Body of pancreas (tissue), 4 donors: ENCODE measurements around the gene LMX1B. TPM values are rescaled to one million over a fixed set of nuclear protein-coding genes. Genes with fewer than 3 reads are reported as not detected.

Experiments
- ATAC-seq: fragments of 150-250 bp; one replicate; pipeline ENCODE4 v1.9.1; 2016
- DNase-seq, 4 donors: peaks; one replicate each; pipeline ENCODE4 v3.0.0-alpha.2; 2019
- H3K27ac ChIP-seq, 4 donors: fragments of 200-600 bp; sonication (generic); 1 replicate in 3 of 4; 2 replicates in 1 of 4; pipeline versions ENCODE4 v1.5.1 to v1.6.1; 2016 to 2019; ENCODE audit warnings: mild to moderate bottlenecking in 1 of 4, mixed read lengths in 1 of 4, moderate library complexity in 1 of 4
- H3K27me3 ChIP-seq, 2 donors: fragments of 200-600 bp; sonication (generic); one replicate each; pipeline ENCODE4 v1.6.0; 2016; ENCODE audit warnings: mild to moderate bottlenecking in 1 of 2
- H3K36me3 ChIP-seq, 2 donors: fragments of 200-600 bp; sonication (generic); replicated peaks in 1 of 2; 2 replicates each; pipeline ENCODE4 v1.5.1; 2016; ENCODE audit warnings: low read depth in 2 of 2; ENCODE audit not compliant: insufficient read depth in 1 of 2
- H3K4me1 ChIP-seq: fragments of 200-600 bp; sonication (generic); one replicate; pipeline ENCODE4 v1.6.0; 2016
- H3K4me3 ChIP-seq, 2 donors: fragments of 200-600 bp; sonication (generic); 1 replicate in 1 of 2; 2 replicates in 1 of 2; pipeline ENCODE4 v1.5.1; 2016 to 2019
- H3K9me3 ChIP-seq, 3 donors: fragments of 200-600 bp; sonication (generic); 1 replicate in 2 of 3; 2 replicates in 1 of 3; pipeline ENCODE4 v1.5.1; 2016
- POLR2A ChIP-seq, 3 donors: fragments of 450-650 bp; IDR thresholded peaks; one replicate each; pipeline ENCODE4 v1.6.1; 2016; ENCODE audit warnings: antibody characterized with exemption in 3 of 3, mild to moderate bottlenecking in 2 of 3
- WGBS, 2 donors: methylation state at CpG; one replicate each; pipeline ENCODE4 v1.1.5; 2017; 5-methylcytosine and 5-hydroxymethylcytosine counted together
- intact Hi-C: fragments of 100-400 bp; cut with DNase I; formaldehyde crosslinking; loops from one replicate; pipeline ENCODE4 v1.15.1; 2023
- total RNA-seq, 2 donors: library from RNA; depleted of rRNA; stranded (reverse); fragments of >200 nt; gene quantifications; one replicate each; pipeline ENCODE4 v1.1.0, GENCODE V29; 2016
- TF ChIP-seq, protein P1 (sequence below), 7 experiments: fragments of 450-650 bp in 4 of 7; fragments of 200-600 bp in 3 of 7; sonication (generic) in 3 of 7; IDR thresholded peaks; one replicate each; pipeline ENCODE4 v1.5.1; 2016 to 2019; ENCODE audit warnings: antibody characterized with exemption in 7 of 7

The LMX1B gene
- total RNA-seq, 2 donors from 2014 or later: 0.26 TPM; not detected in 1

DNA sequence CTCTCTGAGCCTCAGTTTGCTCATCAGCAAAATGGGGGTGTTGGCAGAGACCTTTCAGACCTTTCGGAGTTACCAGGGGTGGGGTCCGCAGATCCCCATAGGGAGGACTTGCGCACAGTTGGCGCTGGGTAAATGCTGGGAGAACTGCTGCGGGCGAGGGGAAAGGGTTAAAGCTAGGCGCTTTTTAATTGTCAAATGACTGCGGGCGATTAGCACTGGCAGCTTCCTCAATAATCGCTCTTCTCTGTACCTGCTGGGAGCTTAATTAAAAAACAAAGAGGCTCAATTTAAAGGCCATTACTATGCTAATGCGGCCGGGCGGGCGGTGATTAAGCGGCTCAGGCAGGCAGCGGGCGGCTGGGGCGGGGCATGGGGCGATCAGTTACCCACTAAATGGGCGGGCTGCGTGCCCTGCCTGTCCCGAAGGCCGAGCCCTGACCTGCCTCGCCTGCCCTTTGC, 63.0 kb downstream of the LMX1B start:
- H3K9me3 ChIP-seq: no peaks in the 10 kb centered on the region
- intact Hi-C loops: no loop called here
- WGBS, 2 donors: 10 to 19% methylated on average over 18 to 20 of the region's 24 CpGs
- no peaks in the 10 kb centered on the region for H3K36me3 ChIP-seq
- H3K27me3 ChIP-seq: peaks cover 0 to 24% of the 10 kb centered on the region in 2 donors
- no peaks in the 10 kb centered on the region for H3K4me1 ChIP-seq
- H3K27ac ChIP-seq: no peak overlapping the region
- ATAC-seq (no peak), DNase-seq (no peak)
- H3K4me3 ChIP-seq: no peak overlapping the region
- no peak for TF ChIP-seq POLR2A (IDR thresholded peaks at IDR 0.05)
- TF ChIP-seq, protein P1, sequence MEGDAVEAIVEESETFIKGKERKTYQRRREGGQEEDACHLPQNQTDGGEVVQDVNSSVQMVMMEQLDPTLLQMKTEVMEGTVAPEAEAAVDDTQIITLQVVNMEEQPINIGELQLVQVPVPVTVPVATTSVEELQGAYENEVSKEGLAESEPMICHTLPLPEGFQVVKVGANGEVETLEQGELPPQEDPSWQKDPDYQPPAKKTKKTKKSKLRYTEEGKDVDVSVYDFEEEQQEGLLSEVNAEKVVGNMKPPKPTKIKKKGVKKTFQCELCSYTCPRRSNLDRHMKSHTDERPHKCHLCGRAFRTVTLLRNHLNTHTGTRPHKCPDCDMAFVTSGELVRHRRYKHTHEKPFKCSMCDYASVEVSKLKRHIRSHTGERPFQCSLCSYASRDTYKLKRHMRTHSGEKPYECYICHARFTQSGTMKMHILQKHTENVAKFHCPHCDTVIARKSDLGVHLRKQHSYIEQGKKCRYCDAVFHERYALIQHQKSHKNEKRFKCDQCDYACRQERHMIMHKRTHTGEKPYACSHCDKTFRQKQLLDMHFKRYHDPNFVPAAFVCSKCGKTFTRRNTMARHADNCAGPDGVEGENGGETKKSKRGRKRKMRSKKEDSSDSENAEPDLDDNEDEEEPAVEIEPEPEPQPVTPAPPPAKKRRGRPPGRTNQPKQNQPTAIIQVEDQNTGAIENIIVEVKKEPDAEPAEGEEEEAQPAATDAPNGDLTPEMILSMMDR (IDR thresholded peaks at IDR 0.05): no peak

DNA sequence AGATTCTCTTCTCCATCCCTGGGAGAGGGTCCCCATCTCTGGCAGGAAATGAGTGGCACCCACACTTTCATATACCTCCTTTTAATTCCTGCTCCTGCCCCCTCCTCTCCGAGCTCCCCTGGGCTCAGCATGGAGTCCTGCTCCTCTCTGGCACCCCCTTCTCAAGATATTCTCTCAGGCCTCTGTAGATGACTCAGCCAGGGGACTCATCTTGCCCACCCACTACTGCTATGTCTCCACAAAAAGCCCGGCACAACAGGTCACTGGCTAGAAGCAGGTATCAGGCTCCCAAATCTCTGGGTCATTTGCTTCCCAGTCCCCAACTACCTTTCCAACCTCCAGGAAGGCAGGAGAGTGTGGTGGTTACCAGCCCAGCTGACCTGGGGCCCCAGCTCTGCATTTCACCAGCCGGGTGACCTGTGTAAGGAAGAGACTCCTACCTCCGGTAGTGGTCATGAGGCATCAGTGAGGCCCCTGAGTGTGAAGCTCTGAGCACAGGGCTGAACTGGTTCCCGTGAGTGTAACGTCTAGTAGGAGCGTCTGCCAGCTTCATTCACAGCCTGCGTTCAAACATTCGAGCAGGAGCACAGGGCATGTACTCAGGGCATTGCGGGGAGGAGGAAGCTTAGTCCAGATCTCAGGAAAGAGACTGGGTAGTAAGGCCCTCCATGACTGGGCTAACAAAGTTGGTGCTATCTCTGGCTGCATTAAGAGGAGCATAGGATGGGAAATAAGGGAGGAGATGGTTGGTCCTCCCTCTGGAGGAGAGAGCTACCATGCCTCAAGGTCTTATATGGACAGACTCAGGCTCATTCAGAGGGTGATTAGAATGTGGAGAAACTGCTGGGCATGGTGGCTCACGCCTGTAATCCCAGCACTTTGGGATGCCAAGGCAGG, 63.7 kb downstream of the LMX1B start:
- Histone ChIP-seq H3K27ac (no peak overlapping the region), H3K27me3 (peaks cover 0 to 28% of the 10 kb centered on the region in 2 donors), H3K9me3 (no peaks in the 10 kb centered on the region), H3K36me3 (no peaks in the 10 kb centered on the region), H3K4me1 (peaks cover 1% of the 10 kb centered on the region), H3K4me3 (no peak overlapping the region)
- ATAC-seq (no peak), DNase-seq (no peak)
- WGBS, 2 donors: 33 to 46% methylated on average over 10 to 11 of the region's 11 CpGs
- TF ChIP-seq, protein P1 (IDR thresholded peaks at IDR 0.05): no peak
- TF ChIP-seq POLR2A (IDR thresholded peaks at IDR 0.05): no peak
- intact Hi-C loops: no loop called here

DNA sequence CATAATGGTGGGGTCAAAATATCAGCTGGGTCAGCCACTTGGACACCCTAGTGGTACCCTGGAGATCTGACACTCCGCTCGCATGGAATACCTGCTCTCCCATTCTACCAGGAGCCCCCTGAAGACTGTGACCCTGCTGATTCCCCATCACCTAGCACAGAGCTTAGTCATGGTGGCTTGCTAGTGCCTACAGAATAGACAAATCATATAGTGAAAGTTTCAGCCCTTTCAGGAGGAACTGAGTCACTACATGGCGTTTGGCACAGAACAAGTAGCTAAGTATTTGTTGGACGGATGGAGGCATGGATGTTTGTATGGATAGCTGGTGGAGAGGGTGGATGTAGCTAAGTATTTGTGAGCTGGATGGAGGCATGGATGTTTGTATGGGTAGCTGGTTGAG, 65.3 kb downstream of the LMX1B start:
- intact Hi-C loops: no loop called here
- Histone ChIP-seq H3K4me1 (peaks cover 7% of the 10 kb centered on the region), H3K27ac (no peak overlapping the region), H3K27me3 (peaks cover 0 to 33% of the 10 kb centered on the region in 2 donors), H3K4me3 (no peak overlapping the region), H3K36me3 (no peaks in the 10 kb centered on the region), H3K9me3 (no peaks in the 10 kb centered on the region)
- TF ChIP-seq, protein P1 (IDR thresholded peaks at IDR 0.05): no peak
- no peak for TF ChIP-seq POLR2A (IDR thresholded peaks at IDR 0.05)
- 75 to 90% methylated on average over 4 of the region's 4 CpGs for WGBS, 2 donors
- ATAC-seq (no peak), DNase-seq (no peak)

DNA sequence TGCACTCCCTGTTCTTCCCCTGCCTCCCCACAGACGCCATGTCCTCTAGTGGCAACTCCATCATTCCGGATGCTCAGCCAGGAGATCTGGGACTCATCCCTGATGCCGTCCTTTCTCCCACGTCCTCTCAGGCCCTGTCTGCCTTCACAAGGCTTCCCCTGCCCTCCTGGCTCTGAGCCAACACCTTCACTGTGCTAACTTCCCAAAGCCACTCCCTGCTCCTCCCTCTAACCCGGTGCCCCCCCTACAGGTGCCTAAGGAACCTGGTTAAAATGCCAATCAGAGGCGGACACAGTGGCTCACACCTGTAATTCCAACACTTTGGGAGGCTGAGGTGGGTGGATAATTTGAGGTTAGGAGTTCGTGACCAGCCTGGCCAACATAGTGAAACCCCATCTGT, 67.6 kb downstream of the LMX1B start:
- WGBS, 2 donors: 58 to 63% methylated on average over 7 of the region's 7 CpGs
- Histone ChIP-seq H3K27me3 (peaks cover 0 to 30% of the 10 kb centered on the region in 2 donors), H3K9me3 (no peaks in the 10 kb centered on the region), H3K36me3 (no peaks in the 10 kb centered on the region), H3K4me3 (no peak overlapping the region), H3K27ac (no peak overlapping the region), H3K4me1 (peaks cover 7% of the 10 kb centered on the region)
- no peak for DNase-seq
- intact Hi-C loops: no loop called here
- no peak for TF ChIP-seq POLR2A (IDR thresholded peaks at IDR 0.05)
- TF ChIP-seq, protein P1 (IDR thresholded peaks at IDR 0.05): no peak
- ATAC-seq: no peak
